ENCODE measurements around the gene KCNC3. TPM values are rescaled to one million over a fixed set of nuclear protein-coding genes. Genes with fewer than 3 reads are reported as not detected.

Gene KCNC3
- total and polyA plus RNA-seq, 2 donors (not counting 3 experiments of a cell fraction or from before 2014, with no cell fraction given), result 0.22 to 0.91 TPM

DNA sequence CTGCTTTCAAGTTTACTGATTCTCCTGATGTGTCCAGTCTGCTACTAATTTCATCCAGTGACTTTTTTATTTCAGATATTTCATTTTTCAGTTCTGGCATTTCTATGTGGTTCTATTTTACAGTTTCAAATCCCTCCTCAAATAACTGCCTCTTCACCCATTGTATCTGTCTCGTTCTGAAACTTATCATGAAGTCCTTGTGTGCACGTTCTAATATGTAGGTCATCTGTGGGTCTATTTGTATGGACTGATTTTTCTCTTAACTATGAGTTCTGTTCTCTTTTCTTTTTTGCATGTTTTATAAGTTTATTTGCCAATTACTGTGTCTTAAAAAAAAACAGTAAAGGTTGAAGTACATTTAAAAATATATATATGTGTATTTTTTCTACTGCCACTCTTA lies 43.3 kb downstream of the KCNC3 start:
- dilution Hi-C loops (cut with MboI; ENCODE audit: extremely low pct_ligation_motif_present, low sequenced_read_pairs) (no loop called here), intact Hi-C loops (cut with micrococcal nuclease) (no loop called here)
- Histone ChIP-seq H3K4me2 (ENCODE audit: insufficient read depth, low read length) (no peak overlapping the region), H3K27me3 (ENCODE audit: control insufficient read depth in 2 of 2, insufficient read depth in 2 of 2, low read length in 2 of 2) (no peaks in the 10 kb centered on the region), H4K20me1 (replicated peaks; ENCODE audit: control insufficient read depth, extremely low read depth, insufficient read depth, low read length) (no peaks in the 10 kb centered on the region), H3K4me1 (ENCODE audit: control insufficient read depth, extremely low read depth, insufficient read depth, low read length) (no peaks in the 10 kb centered on the region), H3K9me1 (replicated peaks; ENCODE audit: control insufficient read depth, extremely low read depth, insufficient read depth, low read length) (no peaks in the 10 kb centered on the region), H3K4me3 (replicated peaks in 1 of 3; ENCODE audit: insufficient read depth in 1 of 3, low read depth in 1 of 3, low read length in 3 of 3) (no peak overlapping the region), H2AFZ (ENCODE audit: low read depth, low read length) (no peak overlapping the region), H3K36me3 (ENCODE audit: control insufficient read depth in 2 of 2, extremely low read depth in 1 of 2, insufficient read depth in 2 of 2, low read length in 2 of 2) (no peaks in the 10 kb centered on the region), H3K9me3 (replicated peaks; ENCODE audit: control insufficient read depth, insufficient read depth, low read length) (no peaks in the 10 kb centered on the region), H3K9ac (replicated peaks; ENCODE audit: extremely low read depth, insufficient read depth, low read length) (no peak overlapping the region), H3K79me2 (ENCODE audit: control insufficient read depth, insufficient read depth, low read length) (no peaks in the 10 kb centered on the region), H3K27ac (ENCODE audit: insufficient read depth, low read depth, low read length) (no peak overlapping the region)
- no peak for TF ChIP-seq MYC (IDR thresholded peaks at IDR 0.05; ENCODE audit: low read depth, low read length)
- TF ChIP-seq, protein P1, sequence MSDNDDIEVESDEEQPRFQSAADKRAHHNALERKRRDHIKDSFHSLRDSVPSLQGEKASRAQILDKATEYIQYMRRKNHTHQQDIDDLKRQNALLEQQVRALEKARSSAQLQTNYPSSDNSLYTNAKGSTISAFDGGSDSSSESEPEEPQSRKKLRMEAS (IDR thresholded peaks at IDR 0.05; ENCODE audit: insufficient read depth, insufficient read length), result no peak
- no peak for TF ChIP-seq GATA2 (IDR thresholded peaks at IDR 0.05; ENCODE audit: insufficient read depth, insufficient read length, low read depth, low read length)
- TF ChIP-seq JUN (IDR thresholded peaks at IDR 0.05; ENCODE audit: borderline replicate concordance, insufficient read depth, insufficient read length, low read depth), result no peak
- TF ChIP-seq POLR2A (IDR thresholded peaks at IDR 0.05; ENCODE audit: low read depth, low read length), result no peak
- no peak for TF ChIP-seq FOS (IDR thresholded peaks at IDR 0.05; ENCODE audit: borderline replicate concordance, insufficient read depth, low read length)
- TF ChIP-seq, protein P2, sequence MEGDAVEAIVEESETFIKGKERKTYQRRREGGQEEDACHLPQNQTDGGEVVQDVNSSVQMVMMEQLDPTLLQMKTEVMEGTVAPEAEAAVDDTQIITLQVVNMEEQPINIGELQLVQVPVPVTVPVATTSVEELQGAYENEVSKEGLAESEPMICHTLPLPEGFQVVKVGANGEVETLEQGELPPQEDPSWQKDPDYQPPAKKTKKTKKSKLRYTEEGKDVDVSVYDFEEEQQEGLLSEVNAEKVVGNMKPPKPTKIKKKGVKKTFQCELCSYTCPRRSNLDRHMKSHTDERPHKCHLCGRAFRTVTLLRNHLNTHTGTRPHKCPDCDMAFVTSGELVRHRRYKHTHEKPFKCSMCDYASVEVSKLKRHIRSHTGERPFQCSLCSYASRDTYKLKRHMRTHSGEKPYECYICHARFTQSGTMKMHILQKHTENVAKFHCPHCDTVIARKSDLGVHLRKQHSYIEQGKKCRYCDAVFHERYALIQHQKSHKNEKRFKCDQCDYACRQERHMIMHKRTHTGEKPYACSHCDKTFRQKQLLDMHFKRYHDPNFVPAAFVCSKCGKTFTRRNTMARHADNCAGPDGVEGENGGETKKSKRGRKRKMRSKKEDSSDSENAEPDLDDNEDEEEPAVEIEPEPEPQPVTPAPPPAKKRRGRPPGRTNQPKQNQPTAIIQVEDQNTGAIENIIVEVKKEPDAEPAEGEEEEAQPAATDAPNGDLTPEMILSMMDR (IDR thresholded peaks at IDR 0.05; ENCODE audit: extremely low read depth in 1 of 2, insufficient read depth in 1 of 2, low read depth in 1 of 2, low read length in 2 of 2), result no peak
- TF ChIP-seq EZH2 (IDR thresholded peaks at IDR 0.05; ENCODE audit: borderline replicate concordance, low read depth, low read length, severe bottlenecking), result no peak
- no peak for TF ChIP-seq POLR2AphosphoS5 (IDR thresholded peaks at IDR 0.05; ENCODE audit: insufficient read depth, low read depth, low read length)
- FAIRE-seq, result no peak
- CTCF ChIA-PET, result no interaction called here
- no peak for DNase-seq (ENCODE audit: low read depth, low spot score)
- POLR2A ChIA-PET, result no interaction called here
- no TSS peak for BruUV-seq (replicated peaks)

Measured in endothelial cell of umbilical vein (primary cell).